Naive thymus-derived CD8-positive, alpha-beta T cell (primary cell): Measurements from ENCODE around the gene DDOST. TPM values are rescaled to one million over a fixed set of nuclear protein-coding genes. Genes with fewer than 3 reads are reported as not detected.

Source experiments
- ATAC-seq, 2 donors: fragments of 150-1000 bp; cut with Tn5 transposase in 1 of 2; sonication (Bioruptor Pico), chemical (Tn5 transposase) in 1 of 2; 1 replicate in 1 of 2; 2 replicates in 1 of 2; pipeline ENCODE4 v1.10.0; 2021; ENCODE audit warnings: mild to moderate bottlenecking in 2 of 2, moderate library complexity in 2 of 2
- POLR2A ChIA-PET: fragments of 350-600 bp; sonication (Branson Sonifier 250); formaldehyde crosslinking; loops from one replicate; lab custom pipeline; 2021; ENCODE audit warnings: antibody characterized with exemption; lab: Charles Lee
- DNase-seq, 10 donors: peaks; one replicate each; pipeline versions ENCODE4 v3.0.0 to v3.0.0-alpha.2; 2020 to 2022
- H3K27ac Mint-ChIP-seq, 10 donors: one replicate each; pipeline ENCODE4 v1.8.0; 2020 to 2022; ENCODE audit warnings: mild to moderate bottlenecking in 10 of 10, mixed read lengths in 10 of 10, moderate library complexity in 4 of 10, inconsistent platforms in 1 of 10
- H3K27me3 Mint-ChIP-seq, 5 donors: one replicate each; pipeline ENCODE4 v1.8.0; 2021 to 2022; ENCODE audit warnings: mixed read lengths in 5 of 5
- H3K36me3 Mint-ChIP-seq, 3 donors: one replicate each; pipeline ENCODE4 v1.8.0; 2020 to 2022; ENCODE audit warnings: mixed read lengths in 3 of 3, mild to moderate bottlenecking in 2 of 3, inconsistent platforms in 1 of 3
- H3K4me1 Mint-ChIP-seq, 4 donors: one replicate each; pipeline ENCODE4 v1.8.0; 2021 to 2022; ENCODE audit warnings: mixed read lengths in 4 of 4
- H3K4me3 Mint-ChIP-seq, 10 donors: one replicate each; pipeline ENCODE4 v1.8.0; 2020 to 2022; ENCODE audit warnings: mild to moderate bottlenecking in 10 of 10, mixed read lengths in 10 of 10, moderate library complexity in 6 of 10, inconsistent platforms in 1 of 10
- H3K9me3 Mint-ChIP-seq, 9 donors: one replicate each; pipeline ENCODE4 v1.8.0; 2020 to 2022; ENCODE audit warnings: mixed read lengths in 9 of 9, mild to moderate bottlenecking in 3 of 9, inconsistent platforms in 1 of 9, moderate library complexity in 1 of 9
- polyA plus RNA-seq, 3 donors: library from polyadenylated mRNA; unstranded; fragments of 300-500 nt; fragmentation: Illumina TruSeq; gene quantifications; one replicate each; pipeline ENCODE4 v1.2.3, GENCODE V29; 2021
- total RNA-seq, 8 experiments: library from RNA in 2 of 8; stranded (reverse) in 2 of 8; gene quantifications; one replicate each; pipeline ENCODE4 v1.2.3 and lab custom pipeline; 2021 to 2026

Gene DDOST
- total and polyA plus RNA-seq, 5 experiments from 2014 or later = 115 to 255 (median 209) TPM

DNA sequence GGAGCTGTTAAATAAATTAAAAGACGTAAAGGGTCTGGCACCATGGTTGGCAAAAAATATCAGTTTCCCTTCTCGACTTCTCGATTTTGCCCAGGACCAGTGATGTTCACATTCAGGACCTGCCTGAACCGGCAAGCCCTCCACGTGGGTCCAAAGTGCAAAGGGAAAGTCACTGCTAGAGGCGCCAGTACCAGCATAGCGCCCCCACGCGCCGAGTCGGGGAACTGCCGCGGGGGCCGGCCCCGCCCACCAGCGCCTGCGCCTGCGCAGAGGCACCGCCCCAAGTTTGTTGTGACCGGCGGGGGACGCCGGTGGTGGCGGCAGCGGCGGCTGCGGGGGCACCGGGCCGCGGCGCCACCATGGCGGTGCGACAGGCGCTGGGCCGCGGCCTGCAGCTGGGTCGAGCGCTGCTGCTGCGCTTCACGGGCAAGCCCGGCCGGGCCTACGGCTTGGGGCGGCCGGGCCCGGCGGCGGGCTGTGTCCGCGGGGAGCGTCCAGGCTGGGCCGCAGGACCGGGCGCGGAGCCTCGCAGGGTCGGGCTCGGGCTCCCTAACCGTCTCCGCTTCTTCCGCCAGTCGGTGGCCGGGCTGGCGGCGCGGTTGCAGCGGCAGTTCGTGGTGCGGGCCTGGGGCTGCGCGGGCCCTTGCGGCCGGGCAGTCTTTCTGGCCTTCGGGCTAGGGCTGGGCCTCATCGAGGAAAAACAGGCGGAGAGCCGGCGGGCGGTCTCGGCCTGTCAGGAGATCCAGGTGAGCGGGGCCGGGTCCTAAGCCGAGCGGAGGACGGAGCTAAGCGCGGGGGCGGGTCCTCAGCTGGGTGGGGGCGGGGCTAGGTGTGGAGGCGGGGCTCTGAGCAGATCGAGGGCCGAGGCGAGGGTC lies 27.7 kb downstream of the DDOST start, which contains the start of gene PINK1:
Gene PINK1 (plus strand): TSS at position 269 of the 875 bp plus-strand sequence. CDS start 91 bp downstream, at position 360.
- H3K9me3 Mint-ChIP-seq = peaks cover 0 to 5% (median 0%) of the 10 kb centered on the region in 9 donors
- peak; percentile 83 to 98 (median 87) for DNase-seq
- peaks cover 0 to 13% (median 2%) of the 10 kb centered on the region in 3 donors for H3K36me3 Mint-ChIP-seq
- H3K27ac Mint-ChIP-seq = peak within 1 kb of the TSS in 9 of 10 donors; percentile 83 to 96 (median 95)
- POLR2A ChIA-PET = interaction anchor here (0.6 to 3.4 kb wide), 12 partner anchors 10 to 1819 kb away, joined by 3 to 49 read pairs (median 4); partner anchors contain the start of genes CAMK2N1, DDOST, HP1BP3 and MUL1
- H3K4me1 Mint-ChIP-seq = peaks cover 8 to 24% (median 13%) of the 10 kb centered on the region in 4 donors
- ATAC-seq = peak; percentile 88
- H3K27me3 Mint-ChIP-seq = no peaks in the 10 kb centered on the region
- peak within 1 kb of the TSS; percentile 89 to 97 (median 95) for H3K4me3 Mint-ChIP-seq

DNA sequence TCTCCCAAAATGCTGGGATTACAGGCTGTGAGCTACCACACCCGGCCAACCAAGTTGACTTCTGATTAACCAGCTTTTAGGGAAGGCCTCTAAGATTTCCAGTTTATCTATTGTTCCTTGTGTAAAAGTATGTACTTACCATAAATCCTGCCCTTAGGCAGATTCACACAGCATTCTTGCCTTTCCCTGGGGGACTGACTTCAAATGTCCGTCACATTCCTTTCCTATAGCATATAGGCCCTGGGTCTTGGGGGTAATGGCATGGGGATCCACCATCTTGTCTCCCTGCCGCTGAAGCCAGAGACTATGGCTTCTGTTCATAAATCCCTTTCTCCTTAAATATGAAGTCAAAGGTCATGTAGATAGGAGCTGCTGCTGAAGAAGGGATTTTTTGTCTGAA lies 28.8 kb downstream of the DDOST start:
- peaks cover 0 to 7% (median 3%) of the 10 kb centered on the region in 5 donors for H3K27me3 Mint-ChIP-seq
- H3K27ac Mint-ChIP-seq = peak overlapping the region in 6 of 10 donors; percentile 13 to 88 (median 82)
- H3K36me3 Mint-ChIP-seq = peaks cover 0 to 8% (median 2%) of the 10 kb centered on the region in 3 donors
- peak overlapping the region in 9 of 10 donors; percentile 52 to 95 (median 83) for H3K4me3 Mint-ChIP-seq
- ATAC-seq = no peak
- no peak for DNase-seq
- peaks cover 8 to 24% (median 13%) of the 10 kb centered on the region in 4 donors for H3K4me1 Mint-ChIP-seq
- POLR2A ChIA-PET = interaction anchor here (0.6 to 3.4 kb wide), 2 partner anchors 28 to 32 kb away, joined by 4 to 49 read pairs; partner anchors contain the start of gene DDOST
- peaks cover 0 to 11% (median 0%) of the 10 kb centered on the region in 9 donors for H3K9me3 Mint-ChIP-seq

DNA sequence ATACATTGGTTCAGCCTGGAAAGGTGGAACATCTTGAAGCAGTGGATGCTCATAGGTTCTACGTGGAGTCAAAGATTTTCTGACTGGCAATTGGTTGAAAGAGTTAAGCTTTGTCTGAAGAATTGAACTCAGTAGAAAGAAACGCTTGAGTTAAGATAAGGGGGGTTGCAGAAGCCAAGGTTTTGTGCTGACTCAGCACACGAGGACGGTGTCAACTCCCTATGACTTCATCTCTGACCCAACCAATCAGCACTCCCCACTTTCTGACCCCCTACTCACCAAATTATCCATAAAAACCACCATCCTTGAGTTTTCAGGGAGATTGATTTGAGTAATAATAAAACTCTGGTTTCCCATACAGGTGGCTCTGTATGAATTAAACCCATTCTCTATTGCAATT lies 30.4 kb downstream of the DDOST start:
- POLR2A ChIA-PET = no interaction called here
- peaks cover 0 to 15% (median 6%) of the 10 kb centered on the region in 5 donors for H3K27me3 Mint-ChIP-seq
- no peak overlapping the region for H3K27ac Mint-ChIP-seq
- H3K36me3 Mint-ChIP-seq = peaks cover 0 to 8% (median 0%) of the 10 kb centered on the region in 3 donors
- peak overlapping the region in 1 of 10 donors; percentile 45 for H3K4me3 Mint-ChIP-seq
- peaks cover 0 to 18% (median 0%) of the 10 kb centered on the region in 9 donors for H3K9me3 Mint-ChIP-seq
- DNase-seq (no peak), ATAC-seq (no peak)
- H3K4me1 Mint-ChIP-seq = peaks cover 3 to 16% (median 10%) of the 10 kb centered on the region in 4 donors

DNA sequence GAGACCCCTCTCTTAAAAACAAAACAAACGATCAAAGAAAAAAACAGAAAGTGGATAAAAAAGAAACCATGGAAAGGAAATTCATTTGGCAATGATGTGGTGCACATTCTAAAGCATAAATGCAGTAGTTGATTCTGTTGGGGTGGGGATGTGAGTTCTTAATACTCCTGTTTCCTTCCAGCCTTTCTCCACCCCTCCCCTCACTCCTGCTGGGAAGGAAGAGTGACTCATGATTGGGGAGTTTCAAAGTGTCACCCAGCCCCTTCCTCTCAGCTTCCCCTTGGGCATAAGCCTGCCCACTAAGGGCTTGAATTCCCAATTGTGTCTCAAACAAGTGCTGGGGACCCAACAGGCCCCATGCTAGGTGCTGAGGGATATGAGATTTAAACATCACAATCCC lies 34.6 kb downstream of the DDOST start:
- no peak overlapping the region for H3K4me3 Mint-ChIP-seq

DNA sequence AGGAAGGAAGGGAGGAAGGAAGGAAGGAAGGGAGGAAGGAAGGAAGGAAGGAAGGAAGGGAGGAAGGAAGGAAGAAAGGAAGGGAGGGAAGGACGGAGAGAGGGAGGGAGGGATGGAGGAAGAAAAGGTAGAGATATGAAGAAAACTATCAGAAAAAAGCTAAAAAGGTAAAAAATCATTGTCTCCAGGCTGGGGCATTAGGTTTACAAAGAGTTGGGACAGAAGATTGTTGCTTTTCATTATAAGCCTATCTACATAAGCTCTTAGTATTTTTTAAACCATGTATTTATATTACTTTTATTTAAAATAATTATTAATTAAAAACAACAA lies 35.1 kb downstream of the DDOST start:
- ATAC-seq = no peak

More for the DNA sequence above, 34.6 kb downstream of the DDOST start:
- H3K4me1 Mint-ChIP-seq = no peaks in the 10 kb centered on the region
- peaks cover 0 to 8% (median 0%) of the 10 kb centered on the region in 3 donors for H3K36me3 Mint-ChIP-seq
- ATAC-seq (no peak), DNase-seq (no peak)
- H3K27me3 Mint-ChIP-seq = peaks cover 0 to 22% (median 6%) of the 10 kb centered on the region in 5 donors
- H3K27ac Mint-ChIP-seq = no peak overlapping the region
- POLR2A ChIA-PET = interaction anchor here (0.7 kb wide), 1 partner anchor 32 kb away, joined by 3 read pairs; no protein-coding TSS in a partner anchor
- H3K9me3 Mint-ChIP-seq = peaks cover 0 to 18% (median 0%) of the 10 kb centered on the region in 9 donors

DNA sequence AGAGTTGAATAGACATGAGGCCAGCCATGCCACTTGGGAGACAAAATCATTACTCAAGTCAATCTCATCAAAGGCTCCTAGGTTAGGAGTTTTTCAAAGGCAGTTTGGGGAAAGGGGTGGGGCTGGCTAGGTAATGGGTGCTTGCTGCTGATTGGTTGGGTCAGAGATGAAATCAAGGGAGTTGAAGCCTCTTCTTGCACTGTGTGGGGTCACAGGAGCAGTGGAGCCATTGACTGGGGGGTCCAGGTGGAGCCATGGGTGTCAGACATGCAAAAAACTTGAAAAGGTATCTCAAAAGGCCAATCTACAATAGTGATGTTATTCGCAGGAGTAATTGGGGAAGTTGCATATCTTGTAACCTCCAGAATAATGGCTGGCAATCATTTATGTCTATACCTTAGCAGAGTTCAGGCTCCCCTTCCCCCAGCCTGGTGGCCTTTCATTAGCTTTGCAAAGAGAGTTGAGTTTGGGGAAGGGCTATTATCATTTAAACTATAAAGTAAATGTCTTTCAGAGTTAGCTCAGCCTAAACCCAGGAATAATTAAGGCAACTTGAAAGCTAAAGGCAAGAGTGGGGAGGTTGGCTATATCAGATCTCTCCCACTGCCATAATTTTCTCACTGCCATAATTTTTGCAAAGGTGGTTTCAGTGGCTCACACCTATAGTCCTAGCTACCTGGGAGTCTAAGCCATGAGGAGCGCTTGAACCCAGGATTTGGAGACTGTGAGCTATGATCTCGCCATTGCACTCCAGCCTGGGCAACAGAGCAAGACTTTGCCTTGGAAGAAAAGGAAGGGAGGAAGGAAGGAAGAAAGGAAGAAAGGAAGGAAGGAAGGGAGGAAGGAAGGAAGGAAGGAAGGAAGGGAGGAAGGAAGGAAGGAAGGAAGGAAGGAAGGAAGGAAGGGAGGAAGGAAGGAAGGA lies 35.7 kb downstream of the DDOST start:
- peaks cover 0 to 22% (median 6%) of the 10 kb centered on the region in 5 donors for H3K27me3 Mint-ChIP-seq
- POLR2A ChIA-PET = no interaction called here
- ATAC-seq (no peak), DNase-seq (no peak)
- H3K36me3 Mint-ChIP-seq = peaks cover 0 to 8% (median 0%) of the 10 kb centered on the region in 3 donors
- no peaks in the 10 kb centered on the region for H3K4me1 Mint-ChIP-seq
- peaks cover 0 to 18% (median 0%) of the 10 kb centered on the region in 9 donors for H3K9me3 Mint-ChIP-seq
- H3K27ac Mint-ChIP-seq = peak overlapping the region in 1 of 10 donors; percentile 56
- H3K4me3 Mint-ChIP-seq = no peak overlapping the region

More for the DNA sequence above, 35.1 kb downstream of the DDOST start:
- no peak overlapping the region for H3K27ac Mint-ChIP-seq
- peaks cover 0 to 8% (median 0%) of the 10 kb centered on the region in 3 donors for H3K36me3 Mint-ChIP-seq
- H3K27me3 Mint-ChIP-seq = peaks cover 0 to 22% (median 6%) of the 10 kb centered on the region in 5 donors
- POLR2A ChIA-PET = interaction anchor here (0.7 kb wide), 1 partner anchor 33 kb away, joined by 3 read pairs; no protein-coding TSS in a partner anchor
- H3K4me1 Mint-ChIP-seq = no peaks in the 10 kb centered on the region
- H3K4me3 Mint-ChIP-seq = no peak overlapping the region
- H3K9me3 Mint-ChIP-seq = peaks cover 0 to 18% (median 0%) of the 10 kb centered on the region in 9 donors
- DNase-seq = no peak

DNA sequence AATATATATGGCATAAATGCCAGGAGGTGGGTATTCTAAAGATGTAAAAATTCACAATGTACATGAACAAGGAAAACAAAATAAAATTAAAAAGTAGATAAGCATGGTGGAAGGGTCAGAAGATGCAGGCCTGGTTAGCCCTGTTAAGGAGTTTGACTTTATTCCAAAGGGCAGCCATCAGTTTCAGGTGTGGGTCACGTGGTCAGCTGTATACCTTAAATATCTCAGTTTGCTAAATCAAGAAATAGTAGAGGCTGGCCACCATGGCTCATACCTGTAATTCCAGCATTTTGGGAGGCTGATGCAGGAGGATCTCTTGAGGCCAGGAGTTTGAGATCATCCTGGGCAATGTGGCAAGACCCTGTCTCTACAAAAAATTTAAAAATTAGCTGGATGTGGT lies 36.5 kb downstream of the DDOST start:
- Mint-ChIP-seq H3K4me3 (no peak overlapping the region), H3K9me3 (peaks cover 0 to 18% (median 0%) of the 10 kb centered on the region in 9 donors), H3K4me1 (no peaks in the 10 kb centered on the region), H3K27me3 (peaks cover 0 to 24% (median 9%) of the 10 kb centered on the region in 5 donors), H3K36me3 (peaks cover 0 to 8% (median 0%) of the 10 kb centered on the region in 3 donors), H3K27ac (no peak overlapping the region)
- DNase-seq (no peak), ATAC-seq (no peak)
- POLR2A ChIA-PET = no interaction called here

DNA sequence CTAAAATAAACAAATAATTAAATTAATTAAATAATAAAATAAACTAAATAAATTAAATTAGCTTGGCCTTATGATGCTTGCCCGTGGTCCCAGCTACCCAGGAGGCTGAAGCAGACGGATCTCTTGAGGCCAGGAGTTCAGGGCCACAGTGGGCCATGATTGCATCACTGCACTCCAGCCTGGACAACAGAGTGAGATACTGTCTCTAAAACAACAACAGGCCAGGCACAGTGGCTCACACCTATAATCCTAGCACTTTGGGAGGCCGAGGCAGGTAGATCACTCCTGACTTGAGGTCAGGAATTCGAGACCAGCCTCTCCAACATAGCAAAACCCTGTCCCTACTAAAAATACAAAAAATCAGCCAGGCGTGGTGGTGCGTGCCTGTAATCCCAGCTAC lies 40.2 kb downstream of the DDOST start:
- ATAC-seq (no peak), DNase-seq (no peak)
- POLR2A ChIA-PET = interaction anchor here (0.6 kb wide), 1 partner anchor 398 kb away, joined by 4 read pairs; no protein-coding TSS in a partner anchor
- H3K36me3 Mint-ChIP-seq = no peaks in the 10 kb centered on the region
- no peaks in the 10 kb centered on the region for H3K4me1 Mint-ChIP-seq
- H3K27me3 Mint-ChIP-seq = peaks cover 0 to 17% (median 8%) of the 10 kb centered on the region in 5 donors
- H3K4me3 Mint-ChIP-seq = no peak overlapping the region
- no peaks in the 10 kb centered on the region for H3K9me3 Mint-ChIP-seq
- no peak overlapping the region for H3K27ac Mint-ChIP-seq

DNA sequence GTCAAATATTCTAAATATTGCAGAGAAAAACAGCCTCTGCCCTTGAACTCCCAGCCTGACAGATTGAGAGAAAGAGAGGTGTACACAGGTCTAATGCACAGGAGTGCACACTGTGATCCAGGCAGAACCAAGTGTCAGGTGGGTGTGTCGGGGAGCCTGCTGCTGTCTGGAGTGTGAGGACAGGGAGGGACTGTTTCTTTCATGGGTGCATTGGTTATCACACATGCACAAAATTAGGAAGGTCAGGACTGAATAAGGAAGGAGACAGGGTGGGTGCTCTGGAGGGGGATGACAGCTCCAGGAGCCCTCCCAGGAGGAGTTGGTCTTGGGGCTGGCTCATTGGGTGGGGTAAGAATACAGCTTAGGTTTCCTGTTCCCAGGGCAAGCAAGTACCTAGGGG lies 41.2 kb downstream of the DDOST start:
- Mint-ChIP-seq H3K9me3 (no peaks in the 10 kb centered on the region), H3K4me1 (no peaks in the 10 kb centered on the region), H3K4me3 (no peak overlapping the region), H3K27me3 (peaks cover 0 to 13% (median 8%) of the 10 kb centered on the region in 5 donors), H3K36me3 (no peaks in the 10 kb centered on the region), H3K27ac (no peak overlapping the region)
- DNase-seq (no peak), ATAC-seq (no peak)
- POLR2A ChIA-PET = no interaction called here

DNA sequence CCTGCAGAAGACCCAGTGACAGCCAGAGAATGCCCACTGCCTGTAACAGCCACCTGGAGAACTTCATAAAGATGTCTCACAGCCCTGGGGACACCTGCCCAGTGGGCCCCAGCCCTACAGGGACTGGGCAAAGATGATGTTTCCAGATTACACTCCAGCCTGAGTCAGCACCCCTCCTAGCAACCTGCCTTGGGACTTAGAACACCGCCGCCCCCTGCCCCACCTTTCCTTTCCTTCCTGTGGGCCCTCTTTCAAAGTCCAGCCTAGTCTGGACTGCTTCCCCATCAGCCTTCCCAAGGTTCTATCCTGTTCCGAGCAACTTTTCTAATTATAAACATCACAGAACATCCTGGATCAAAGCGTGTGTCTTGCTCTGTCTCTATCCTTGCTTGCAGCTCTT lies 42.6 kb downstream of the DDOST start:
- Mint-ChIP-seq H3K9me3 (no peaks in the 10 kb centered on the region), H3K36me3 (no peaks in the 10 kb centered on the region), H3K27ac (no peak overlapping the region), H3K4me3 (no peak overlapping the region), H3K27me3 (peaks cover 0 to 13% (median 8%) of the 10 kb centered on the region in 5 donors), H3K4me1 (no peaks in the 10 kb centered on the region)
- POLR2A ChIA-PET = no interaction called here
- no peak for DNase-seq
- ATAC-seq = no peak

DNA sequence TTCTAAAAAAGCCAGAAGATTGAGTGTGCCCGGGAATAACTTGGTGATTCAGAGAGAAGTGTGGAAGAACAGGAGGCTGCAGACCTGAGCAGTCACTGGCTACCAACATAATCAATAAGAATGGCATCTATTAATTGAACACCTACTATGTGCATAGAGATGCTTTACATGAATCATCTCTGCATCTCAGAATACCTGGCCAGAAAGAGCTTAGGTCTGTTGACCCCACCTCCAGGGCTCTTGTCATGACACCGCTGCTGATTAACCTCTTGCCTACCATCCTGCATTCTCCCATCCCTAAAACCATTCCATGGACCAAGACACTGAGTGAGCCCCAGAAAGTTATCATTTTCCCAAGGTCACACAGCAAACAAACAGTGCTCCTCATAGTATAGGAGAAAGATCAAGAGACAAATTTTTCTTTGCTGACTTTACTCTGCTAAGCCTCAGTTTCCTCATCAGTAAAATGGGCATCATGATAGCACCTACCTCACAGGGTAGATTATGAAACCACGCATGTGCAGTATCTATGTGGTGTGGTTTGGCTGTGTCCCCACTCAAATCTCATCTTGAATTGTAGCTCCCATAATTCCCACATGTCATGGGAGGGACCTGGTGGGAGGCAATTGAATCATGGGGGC lies 44.2 kb downstream of the DDOST start:
- no peak overlapping the region for H3K27ac Mint-ChIP-seq
- POLR2A ChIA-PET = no interaction called here
- no peak for DNase-seq
- no peaks in the 10 kb centered on the region for H3K4me1 Mint-ChIP-seq
- no peak overlapping the region for H3K4me3 Mint-ChIP-seq
- no peaks in the 10 kb centered on the region for H3K9me3 Mint-ChIP-seq
- peaks cover 0 to 13% (median 8%) of the 10 kb centered on the region in 5 donors for H3K27me3 Mint-ChIP-seq
- H3K36me3 Mint-ChIP-seq = no peaks in the 10 kb centered on the region
- ATAC-seq = no peak
